ENCODE results near the gene DOCK2. TPM values are rescaled to one million over a fixed set of nuclear protein-coding genes. Genes with fewer than 3 reads are reported as not detected.

DOCK2 gene
- total RNA-seq = 0.07 and 0.09 TPM in 2 replicates

GRCh38 chr5:169637085-169637548 is at the start of gene DOCK2:
TSS of gene DOCK2 (plus strand) at chr5:169637275. CDS start at chr5:169637327, 52 bp downstream.

GRCh38 chr5:169980418-169981053 is 343.5 kb downstream of the DOCK2 start, which contains the start of gene INSYN2B:
TSS of gene INSYN2B (minus strand) at chr5:169980495. CDS start at chr5:169883898, 96,597 bp downstream.

DNA sequence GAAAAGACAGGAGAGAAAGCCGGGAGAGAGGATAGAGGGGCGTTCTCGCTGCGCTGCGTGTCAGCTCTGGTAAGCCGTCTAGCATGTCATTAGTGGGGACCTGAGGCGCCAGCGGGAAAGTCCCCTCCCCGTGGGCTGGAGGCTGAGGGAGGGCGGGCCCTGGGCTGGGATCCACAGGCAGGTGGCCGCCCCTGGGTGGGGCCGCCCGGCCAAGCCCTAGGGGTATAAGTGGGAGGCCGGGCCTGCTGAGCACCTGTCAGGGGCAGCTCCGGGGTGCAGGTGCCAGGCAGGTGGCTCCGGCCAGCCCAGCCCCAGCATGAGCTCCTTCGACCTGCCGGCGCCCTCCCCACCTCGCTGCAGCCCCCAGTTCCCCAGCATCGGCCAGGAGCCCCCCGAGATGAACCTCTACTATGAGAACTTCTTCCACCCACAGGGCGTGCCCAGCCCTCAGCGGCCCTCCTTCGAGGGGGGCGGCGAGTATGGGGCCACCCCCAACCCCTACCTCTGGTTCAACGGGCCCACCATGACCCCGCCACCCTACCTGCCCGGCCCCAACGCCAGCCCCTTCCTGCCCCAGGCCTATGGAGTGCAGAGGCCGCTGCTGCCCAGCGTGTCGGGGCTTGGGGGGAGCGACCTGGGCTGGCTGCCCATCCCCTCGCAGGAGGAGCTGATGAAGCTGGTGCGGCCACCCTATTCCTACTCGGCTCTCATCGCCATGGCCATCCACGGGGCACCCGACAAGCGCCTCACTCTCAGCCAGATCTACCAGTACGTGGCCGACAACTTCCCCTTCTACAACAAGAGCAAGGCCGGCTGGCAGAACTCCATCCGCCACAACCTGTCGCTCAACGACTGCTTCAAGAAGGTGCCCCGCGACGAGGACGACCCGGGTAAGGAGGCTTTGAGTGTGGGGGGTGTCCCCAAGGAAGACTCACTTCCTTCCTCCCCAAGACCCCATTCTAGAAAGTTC is 468.9 kb downstream of the DOCK2 start, which contains the start of gene FOXI1:
Gene FOXI1, plus strand, starts transcription at position 256 of the 970 bp plus-strand sequence. Its CDS starts 61 bp downstream, at position 317.

Other genes with a start within 250 kb of the DOCK2 start
- gene SPDL1, start 53.5 kb upstream of the DOCK2 start, total RNA-seq = 22.6 and 75.3 TPM in 2 replicates